Ectodermal cell (in vitro differentiated cells): Measurements from ENCODE around the gene SHOX.
"Not testable (repeated sequence)": the region's sequence is repeated elsewhere in the genome, so short reads cannot be mapped to it uniquely, and the experiment has no call there.

ENCODE experiments used
- H3K27ac ChIP-seq: 2 replicates; pipeline ENCODE4 v1.7.0; 2013; ENCODE audit warnings: mild to moderate bottlenecking, low read depth, low read length; ENCODE audit not compliant: insufficient read depth, poor library complexity, severe bottlenecking
- H3K27me3 ChIP-seq: 2 replicates; pipeline ENCODE4 v1.7.0; 2013; ENCODE audit warnings: mild to moderate bottlenecking, low read length; ENCODE audit not compliant: insufficient read depth, control insufficient read depth, poor library complexity, severe bottlenecking
- H3K36me3 ChIP-seq: one replicate; pipeline ENCODE4 v1.7.0; 2013; ENCODE audit warnings: low read length; ENCODE audit not compliant: control insufficient read depth, insufficient read depth
- H3K4me1 ChIP-seq: one replicate; pipeline ENCODE4 v1.7.0; 2013; ENCODE audit warnings: low read length; ENCODE audit not compliant: control insufficient read depth, insufficient read depth
- H3K4me3 ChIP-seq: 2 replicates; pipeline ENCODE4 v1.7.0; 2013; ENCODE audit warnings: low read depth, low read length, control low read depth; ENCODE audit not compliant: insufficient read depth
- H3K9me3 ChIP-seq: 2 replicates; pipeline ENCODE4 v1.7.0; 2013; ENCODE audit warnings: mild to moderate bottlenecking, low read length, moderate library complexity; ENCODE audit not compliant: control insufficient read depth
- WGBS, 2 experiments: methylation state at CpG; one replicate each; pipeline ENCODE4 v1.1.7; 2013; ENCODE audit warnings: missing lambda C conversion rate in 2 of 2; 5-methylcytosine and 5-hydroxymethylcytosine counted together

The SHOX gene

DNA sequence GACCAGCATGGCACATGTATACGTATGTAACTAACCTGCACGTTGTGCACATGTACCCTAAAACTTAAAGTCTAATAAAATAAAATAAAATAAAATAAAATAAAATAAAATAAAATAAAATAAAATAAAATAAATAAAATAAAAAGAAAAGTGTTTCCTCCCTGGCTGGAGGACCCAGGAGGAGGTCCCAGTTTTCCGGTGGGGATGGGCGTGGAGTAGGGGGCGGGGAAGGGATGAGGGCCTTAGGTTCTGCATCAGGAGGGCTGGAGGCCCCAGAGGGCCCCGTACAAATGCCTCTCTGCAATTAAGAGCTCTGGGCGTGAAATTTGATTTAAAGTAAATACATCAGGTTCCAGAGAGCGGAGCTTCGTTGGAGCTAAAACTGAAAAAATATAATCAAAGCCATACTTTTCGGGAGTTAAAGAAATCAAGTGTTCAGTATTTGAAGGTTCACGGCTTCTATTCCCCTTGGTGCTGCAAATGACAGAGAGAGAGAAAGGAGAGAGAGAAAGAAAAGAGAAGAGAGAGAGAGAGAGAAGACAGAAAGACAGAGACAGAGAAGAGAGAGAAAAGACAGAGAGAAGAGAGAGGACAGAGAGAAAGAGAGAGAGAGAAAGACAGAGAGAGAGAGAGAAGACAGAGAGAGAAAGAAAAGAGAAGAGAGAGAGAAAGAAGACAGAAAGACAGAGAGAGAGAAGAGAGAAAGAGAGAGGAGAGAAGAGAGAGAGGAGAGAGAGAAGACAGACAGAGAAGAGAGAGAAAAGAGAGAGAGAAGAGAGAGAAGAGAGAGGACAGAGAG lies 8.7 kb upstream of the SHOX start:
- Histone ChIP-seq H3K4me1 (peaks cover 14% of the 10 kb centered on the region), H3K27me3 (peaks cover 100% of the 10 kb centered on the region), H3K4me3 (no peak overlapping the region), H3K9me3 (no peaks in the 10 kb centered on the region), H3K27ac (no peak overlapping the region), H3K36me3 (no peaks in the 10 kb centered on the region)
- 26 to 33% methylated on average over 9 to 10 of the region's 11 CpGs for WGBS, 2 experiments

DNA sequence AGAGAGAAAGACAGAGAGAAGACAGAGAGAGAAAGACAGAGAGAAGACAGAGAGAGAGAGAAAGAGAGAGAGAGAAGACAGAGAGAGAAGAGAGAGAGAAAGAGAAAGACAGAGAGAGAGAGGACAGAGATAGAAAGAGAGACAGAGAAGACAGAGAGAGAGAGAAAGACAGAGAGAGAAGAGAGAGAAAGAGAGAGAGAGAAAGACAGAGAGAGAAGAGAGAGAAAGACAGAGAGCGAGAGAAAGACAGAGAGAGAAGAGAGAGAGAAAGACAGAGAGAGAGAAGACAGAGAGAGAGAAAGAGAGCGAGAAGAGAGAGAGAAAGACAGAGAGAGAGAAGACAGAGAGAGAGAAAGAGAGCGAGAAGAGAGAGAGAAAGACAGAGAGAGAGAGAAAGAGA lies 7.8 kb upstream of the SHOX start:
- H3K27ac ChIP-seq, H3K36me3 ChIP-seq, H3K4me3 ChIP-seq, H3K9me3 ChIP-seq: not testable (repeated sequence)
- 67 to 70% methylated on average over 3 of the region's 3 CpGs for WGBS, 2 experiments
- peaks cover 100% of the 10 kb centered on the region for H3K27me3 ChIP-seq
- peaks cover 14% of the 10 kb centered on the region for H3K4me1 ChIP-seq

DNA sequence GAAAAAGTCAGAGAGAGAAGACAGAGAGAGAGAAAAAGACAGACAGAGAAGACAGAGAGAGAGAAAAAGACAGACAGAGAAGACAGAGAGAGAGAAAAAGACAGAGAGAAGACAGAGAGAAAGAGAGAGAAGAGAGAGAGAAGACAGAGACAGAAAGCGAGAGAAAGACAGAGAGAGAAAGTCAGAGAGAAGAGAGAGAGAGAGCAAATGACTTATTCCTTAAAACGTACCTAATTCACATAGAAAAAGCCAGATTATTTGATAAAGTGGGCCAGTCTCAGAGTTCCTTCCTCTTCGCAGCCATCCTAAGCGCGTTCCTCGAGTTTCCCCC lies 7.4 kb upstream of the SHOX start:
- no peak overlapping the region for H3K27ac ChIP-seq
- peaks cover 100% of the 10 kb centered on the region for H3K27me3 ChIP-seq
- H3K36me3 ChIP-seq = no peaks in the 10 kb centered on the region
- H3K4me1 ChIP-seq = peaks cover 14% of the 10 kb centered on the region
- WGBS, 2 experiments = 5 to 6% methylated on average over 6 of the region's 6 CpGs
- no peaks in the 10 kb centered on the region for H3K9me3 ChIP-seq
- no peak overlapping the region for H3K4me3 ChIP-seq

DNA sequence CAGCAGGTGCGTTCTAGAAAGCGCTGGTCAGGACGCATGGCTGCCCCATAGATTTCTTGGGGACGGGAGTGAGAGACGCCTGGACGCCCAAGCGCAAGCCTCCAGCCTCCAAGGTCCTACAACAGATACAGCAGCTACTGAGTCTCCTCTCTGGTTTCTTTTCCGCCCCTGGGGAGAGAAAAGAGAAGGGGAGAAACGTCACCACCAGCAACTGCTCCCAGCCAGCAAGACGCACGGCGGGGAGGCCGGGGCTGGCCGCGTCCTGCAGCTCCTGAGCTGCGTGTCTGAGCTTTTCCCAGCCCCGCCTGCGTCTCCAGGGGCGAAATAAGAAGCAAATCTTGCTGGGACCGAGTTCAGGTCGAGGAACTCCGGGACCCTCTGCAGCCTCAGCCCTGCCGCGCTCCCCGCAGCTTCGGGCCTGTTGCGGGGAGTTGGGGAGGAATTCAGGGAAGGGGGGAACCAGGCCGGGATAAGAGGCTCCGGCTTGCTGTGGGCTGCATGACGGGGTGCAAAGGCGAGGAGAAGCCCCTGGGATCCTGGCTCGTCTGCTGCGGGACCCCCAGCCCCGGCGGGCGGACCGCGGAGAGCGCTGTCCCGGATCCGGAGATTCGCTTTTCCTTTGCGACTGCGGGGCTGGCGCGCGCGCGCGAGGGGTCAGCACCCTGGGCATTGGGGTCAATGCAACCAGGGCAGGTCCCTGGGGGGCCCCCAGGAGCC lies 6.8 kb upstream of the SHOX start:
- Histone ChIP-seq H3K27ac (no peak overlapping the region), H3K27me3 (peaks cover 100% of the 10 kb centered on the region), H3K9me3 (no peaks in the 10 kb centered on the region), H3K36me3 (no peaks in the 10 kb centered on the region), H3K4me1 (peaks cover 12% of the 10 kb centered on the region), H3K4me3 (no peak overlapping the region)
- 1% methylated on average over 50 of the region's 50 CpGs for WGBS, 2 experiments

DNA sequence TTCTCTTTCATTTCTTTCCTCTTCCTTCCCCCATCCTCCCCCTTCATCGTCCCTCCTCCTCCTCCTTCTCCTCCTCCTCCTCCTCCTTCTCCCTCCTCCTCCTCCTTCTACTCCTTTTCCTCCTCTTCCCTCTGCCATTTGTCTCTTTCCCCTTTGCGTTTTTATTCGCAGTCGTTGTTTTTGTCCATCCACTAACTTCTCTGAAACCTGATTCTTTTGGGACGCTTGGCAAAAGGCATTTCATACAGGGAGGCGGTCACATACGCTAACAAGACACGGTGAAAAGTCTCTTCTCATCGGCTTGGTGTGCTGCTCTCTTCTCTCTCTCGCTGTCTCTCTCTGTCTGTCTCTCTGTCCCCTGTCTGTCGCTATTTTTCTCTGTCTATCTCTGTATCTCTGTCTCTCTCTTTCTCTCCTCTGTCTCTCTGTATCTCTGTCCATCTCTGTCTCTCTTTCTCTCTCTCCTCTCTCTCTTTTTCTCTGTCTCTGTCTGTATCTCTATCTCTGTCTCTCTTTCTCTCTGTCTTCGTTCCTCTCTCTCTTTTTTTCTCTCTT lies 5.4 kb upstream of the SHOX start:
- peaks cover 100% of the 10 kb centered on the region for H3K27me3 ChIP-seq
- no peak overlapping the region for H3K4me3 ChIP-seq
- no peaks in the 10 kb centered on the region for H3K9me3 ChIP-seq
- H3K27ac ChIP-seq = no peak overlapping the region
- WGBS, 2 experiments = 13% methylated on average over 12 of the region's 12 CpGs
- H3K36me3 ChIP-seq = no peaks in the 10 kb centered on the region
- H3K4me1 ChIP-seq = peaks cover 6% of the 10 kb centered on the region

DNA sequence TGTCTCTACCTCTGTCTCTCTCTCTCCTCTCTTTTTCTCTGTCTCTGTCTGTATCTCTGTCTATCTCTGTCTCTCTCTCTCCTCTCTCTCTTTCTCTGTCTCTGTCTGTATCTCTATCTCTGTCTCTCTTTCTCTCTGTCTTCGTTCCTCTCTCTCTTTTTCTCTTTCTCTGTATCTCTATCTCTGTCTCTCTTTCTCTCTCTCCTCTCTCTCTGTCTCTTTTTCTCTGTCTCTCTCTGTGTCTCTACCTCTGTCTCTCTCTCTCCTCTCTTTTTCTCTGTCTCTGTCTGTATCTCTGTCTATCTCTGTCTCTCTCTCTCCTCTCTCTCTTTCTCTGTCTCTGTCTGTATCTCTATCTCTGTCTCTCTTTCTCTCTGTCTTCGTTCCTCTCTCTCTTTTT lies 4.5 kb upstream of the SHOX start:
- Histone ChIP-seq H3K4me1 (peaks cover 14% of the 10 kb centered on the region), H3K27me3 (peaks cover 100% of the 10 kb centered on the region)
- not testable (repeated sequence) for H3K4me3 ChIP-seq, H3K36me3 ChIP-seq, H3K9me3 ChIP-seq, H3K27ac ChIP-seq
- 74 to 84% methylated on average over 2 of the region's 2 CpGs for WGBS, 2 experiments

DNA sequence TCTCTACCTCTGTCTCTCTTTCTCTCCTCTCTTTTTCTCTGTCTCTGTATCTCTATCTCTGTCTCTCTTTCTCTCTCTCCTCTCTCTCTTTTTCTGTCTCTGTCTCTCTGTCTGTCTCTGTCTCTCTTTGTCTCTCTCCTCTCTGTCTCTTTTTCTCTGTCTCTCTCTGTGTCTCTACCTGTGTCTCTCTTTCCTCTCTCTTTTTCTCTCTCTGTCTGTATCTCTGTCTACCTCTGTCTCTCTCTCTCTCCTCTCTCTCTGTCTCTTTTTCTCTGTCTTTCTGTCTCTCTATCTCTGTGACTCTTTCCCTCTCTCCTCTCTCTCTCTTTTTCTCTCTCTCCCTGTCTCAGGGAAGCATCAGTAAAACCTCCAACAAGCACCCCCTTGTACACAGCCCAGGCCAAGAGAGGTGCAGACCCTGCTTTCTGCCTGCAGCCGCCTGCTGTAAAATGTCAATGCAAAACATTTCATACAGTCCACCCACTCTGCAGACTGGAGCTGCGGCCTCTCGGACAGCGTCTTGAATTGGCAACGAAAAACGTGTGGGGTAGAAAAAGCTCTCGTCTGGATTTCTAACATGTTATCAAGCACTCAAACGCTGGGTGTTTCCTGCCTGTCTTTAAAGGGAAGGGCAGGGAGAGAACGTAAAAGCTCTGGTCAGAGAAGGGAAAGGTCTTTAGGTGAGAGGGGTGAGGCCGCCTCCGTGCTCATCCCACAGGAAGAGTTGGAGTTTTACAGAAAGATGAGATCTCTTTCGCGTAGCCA lies 3.7 kb upstream of the SHOX start:
- no peak overlapping the region for H3K4me3 ChIP-seq
- no peaks in the 10 kb centered on the region for H3K9me3 ChIP-seq
- peaks cover 17% of the 10 kb centered on the region for H3K4me1 ChIP-seq
- H3K36me3 ChIP-seq = no peaks in the 10 kb centered on the region
- H3K27me3 ChIP-seq = peaks cover 100% of the 10 kb centered on the region
- 7 to 8% methylated on average over 13 of the region's 13 CpGs for WGBS, 2 experiments
- no peak overlapping the region for H3K27ac ChIP-seq

DNA sequence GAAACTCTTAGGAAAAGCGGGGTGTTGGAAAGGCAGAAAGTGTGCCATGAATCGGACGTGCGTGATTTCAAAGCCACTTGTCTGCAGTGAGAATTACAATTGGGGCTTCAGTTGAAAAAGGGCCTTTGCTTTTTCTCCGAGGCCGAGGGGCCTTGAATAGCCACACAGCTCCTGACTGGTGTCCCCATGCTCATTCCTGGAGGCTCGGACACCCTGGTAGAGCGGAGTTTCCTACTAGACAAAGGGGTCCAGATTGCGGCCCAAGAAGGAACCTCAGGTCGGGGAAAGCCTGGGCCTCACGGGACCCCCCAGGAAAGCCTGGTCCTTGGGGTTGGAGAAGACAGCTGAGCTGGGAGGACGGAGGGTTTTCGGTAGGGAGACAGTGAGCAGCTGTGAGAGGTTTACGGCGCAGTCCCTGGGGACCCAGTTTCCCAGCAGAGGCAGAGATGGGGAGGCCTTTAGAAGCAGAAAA lies 3.0 kb upstream of the SHOX start:
- H3K4me1 ChIP-seq = peaks cover 17% of the 10 kb centered on the region
- H3K27ac ChIP-seq = no peak overlapping the region
- WGBS, 2 experiments = 8 to 9% methylated on average over 15 of the region's 15 CpGs
- H3K9me3 ChIP-seq = no peaks in the 10 kb centered on the region
- peaks cover 100% of the 10 kb centered on the region for H3K27me3 ChIP-seq
- H3K36me3 ChIP-seq = no peaks in the 10 kb centered on the region
- no peak overlapping the region for H3K4me3 ChIP-seq

DNA sequence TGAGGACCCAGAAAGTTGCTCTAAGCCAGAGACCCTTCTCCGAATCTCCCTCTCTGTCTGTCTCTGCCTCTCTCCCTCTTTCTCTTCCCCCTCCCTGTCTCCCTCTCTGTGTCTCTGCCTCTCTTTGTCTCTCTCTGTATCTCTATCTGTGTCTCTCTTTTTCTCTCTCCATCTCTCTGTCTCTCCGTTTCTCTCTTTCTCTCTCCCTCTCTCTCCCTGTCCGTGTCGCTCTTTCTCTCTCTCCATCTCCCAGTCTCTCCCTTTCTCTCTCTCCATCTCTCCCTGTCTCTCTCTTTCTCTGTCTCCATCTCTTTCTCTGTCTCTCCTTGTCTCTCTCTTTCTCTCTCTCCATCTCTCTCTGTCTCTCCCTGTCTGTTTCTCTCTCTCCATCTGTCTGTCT lies 2.6 kb upstream of the SHOX start:
- Histone ChIP-seq H3K27me3 (peaks cover 100% of the 10 kb centered on the region), H3K36me3 (no peaks in the 10 kb centered on the region), H3K27ac (no peak overlapping the region), H3K4me3 (no peak overlapping the region), H3K4me1 (peaks cover 17% of the 10 kb centered on the region), H3K9me3 (no peaks in the 10 kb centered on the region)
- WGBS, 2 experiments = 10 to 11% methylated on average over 4 of the region's 4 CpGs
